WI38 (cell line): ENCODE measurements around the gene MAD2L1BP.
"Not testable (repeated sequence)": the region's sequence is repeated elsewhere in the genome, so short reads cannot be mapped to it uniquely, and the experiment has no call there.

Experiments
- H3K4me3 ChIP-seq: 2 replicates; pipeline ENCODE4 v1.5.1; 2011; ENCODE audit warnings: low read depth, mild to moderate bottlenecking, control low read depth, low read length
- CTCF ChIP-seq: IDR thresholded peaks from 2 replicates; pipeline ENCODE4 v1.5.1; 2012; ENCODE audit warnings: low read depth, mild to moderate bottlenecking, control low read depth, low read length

Gene MAD2L1BP

DNA sequence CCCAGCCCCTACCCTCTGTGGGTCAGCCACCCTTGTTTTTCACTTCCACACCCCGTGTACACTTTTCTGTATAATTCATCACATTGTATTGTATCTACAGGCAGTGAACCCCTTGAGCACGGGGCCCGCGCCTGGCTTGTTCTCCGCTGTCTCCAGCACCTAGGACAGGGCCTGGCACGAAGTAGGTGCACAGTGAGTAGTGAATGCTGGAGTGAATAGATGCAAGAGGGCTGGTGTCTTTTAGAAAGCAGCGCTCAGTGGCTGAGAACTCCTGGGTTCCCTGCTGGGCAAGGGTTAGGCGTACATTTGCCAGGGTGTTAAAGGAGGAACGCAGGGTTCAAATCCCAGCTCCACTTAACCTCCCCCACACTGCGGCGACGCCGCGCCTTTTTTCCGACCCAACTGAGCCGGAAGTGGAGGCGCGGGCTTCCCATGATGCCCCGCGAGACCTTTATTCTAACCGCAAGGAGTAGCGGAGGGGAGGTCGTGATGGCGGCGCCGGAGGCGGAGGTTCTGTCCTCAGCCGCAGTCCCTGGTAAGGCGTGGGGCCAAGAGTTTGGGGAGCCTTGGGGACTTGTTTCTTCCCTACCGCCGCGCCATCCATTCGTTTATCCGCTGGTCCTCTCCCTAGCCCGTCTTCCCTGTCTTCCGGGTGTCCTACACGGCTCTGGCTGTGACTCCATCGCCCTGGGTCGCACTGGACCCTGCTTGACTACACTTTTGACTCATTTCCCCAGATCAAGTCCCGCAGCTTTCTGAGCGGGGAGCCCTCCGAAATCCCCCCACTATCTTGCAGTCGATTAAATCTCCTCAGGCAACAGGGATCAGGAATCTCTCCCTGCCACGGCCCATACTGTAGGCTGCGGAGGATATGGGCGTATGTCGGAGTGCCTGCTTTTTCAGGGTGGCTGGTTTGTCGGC lies at the start of gene MAD2L1BP:
TSS of gene MAD2L1BP (plus strand) at position 454 of the 921 bp plus-strand sequence. CDS start at position 490, 36 bp downstream.
- peak within 1 kb of the TSS; percentile 94 for H3K4me3 ChIP-seq
- no peak for TF ChIP-seq CTCF

DNA sequence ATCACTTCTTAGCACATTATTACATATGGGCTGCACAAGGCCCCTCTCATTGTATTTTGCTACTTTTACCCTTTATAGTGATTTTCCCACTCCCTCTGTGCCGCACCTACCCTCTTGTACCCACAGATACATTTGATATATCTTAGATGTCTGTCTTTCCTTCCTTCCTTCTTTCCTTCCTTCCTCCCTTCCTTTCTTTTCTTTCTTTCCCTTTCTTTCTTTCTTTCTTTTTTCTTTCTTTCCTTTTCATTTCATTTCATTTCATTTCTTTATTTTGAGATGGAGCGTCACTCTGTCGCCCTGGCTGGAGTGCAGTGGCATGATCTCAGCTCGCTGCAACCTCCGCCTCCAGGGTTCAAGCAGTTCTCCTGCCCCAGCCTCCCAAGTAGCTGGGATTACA lies 47.4 kb upstream of the MAD2L1BP start:
- no peak for TF ChIP-seq CTCF
- H3K4me3 ChIP-seq = no peak overlapping the region

DNA sequence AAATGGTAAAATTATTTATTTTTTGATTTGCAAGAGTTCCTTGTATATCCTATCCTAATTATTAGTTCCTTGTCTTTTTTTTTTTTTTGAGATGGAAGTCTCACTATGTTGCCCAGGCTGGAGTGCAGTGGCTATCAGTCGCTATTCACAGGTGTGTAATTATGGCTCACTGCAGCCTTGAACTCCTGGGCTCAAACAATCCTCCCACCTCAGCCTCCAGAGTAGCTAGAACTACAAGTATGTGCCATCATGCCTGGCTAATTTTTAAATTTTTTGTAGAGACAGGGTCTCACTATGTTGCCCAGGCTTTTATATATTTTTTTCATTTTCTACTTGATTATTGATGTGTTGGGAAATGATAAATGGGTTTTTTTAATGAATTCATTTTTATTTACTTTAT lies 46.1 kb upstream of the MAD2L1BP start:
- not testable (repeated sequence) for H3K4me3 ChIP-seq

GRCh38 chr6:43593938-43594337 lies 41.7 kb upstream of the MAD2L1BP start:
- no peak overlapping the region for H3K4me3 ChIP-seq
- no peak for TF ChIP-seq CTCF

DNA sequence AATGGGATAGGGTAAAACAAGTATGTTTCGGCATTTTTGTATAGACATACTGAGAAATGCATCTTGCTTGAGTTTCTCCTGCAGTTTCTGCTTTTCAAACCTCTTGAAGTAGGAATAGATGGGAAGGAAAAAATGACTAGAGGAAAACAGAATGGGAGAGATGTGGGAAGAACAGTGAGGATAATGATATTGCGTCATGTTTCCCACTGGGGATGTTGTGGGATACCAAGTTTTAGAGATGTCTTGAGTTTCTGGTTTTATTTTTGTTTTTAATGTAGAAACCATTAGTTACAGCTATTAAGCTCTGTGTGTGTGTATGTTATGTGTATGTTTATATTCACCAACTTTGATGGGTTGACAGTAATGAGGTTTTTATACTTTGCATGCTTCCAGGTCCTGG lies 35.0 kb upstream of the MAD2L1BP start:
- H3K4me3 ChIP-seq = no peak overlapping the region
- TF ChIP-seq CTCF = no peak

DNA sequence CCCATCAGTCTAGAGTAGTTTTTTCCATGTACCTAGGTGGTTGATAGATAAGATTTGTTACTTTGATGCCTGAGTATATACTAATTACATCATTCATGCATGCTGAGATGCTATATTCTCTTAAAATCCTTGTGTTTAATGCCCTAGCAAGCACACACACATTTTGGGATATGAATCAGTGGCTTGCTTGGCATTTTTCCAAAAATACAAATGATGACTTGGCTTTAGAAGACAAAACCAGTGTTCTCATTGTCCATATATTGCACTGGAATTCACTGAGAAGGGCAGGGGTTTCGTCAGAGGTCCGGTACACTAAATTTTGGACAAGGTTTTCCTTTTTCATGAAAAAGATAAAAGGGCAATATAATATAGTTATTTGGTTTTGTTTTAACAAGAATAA lies 31.5 kb upstream of the MAD2L1BP start:
- TF ChIP-seq CTCF = no peak
- no peak overlapping the region for H3K4me3 ChIP-seq

DNA sequence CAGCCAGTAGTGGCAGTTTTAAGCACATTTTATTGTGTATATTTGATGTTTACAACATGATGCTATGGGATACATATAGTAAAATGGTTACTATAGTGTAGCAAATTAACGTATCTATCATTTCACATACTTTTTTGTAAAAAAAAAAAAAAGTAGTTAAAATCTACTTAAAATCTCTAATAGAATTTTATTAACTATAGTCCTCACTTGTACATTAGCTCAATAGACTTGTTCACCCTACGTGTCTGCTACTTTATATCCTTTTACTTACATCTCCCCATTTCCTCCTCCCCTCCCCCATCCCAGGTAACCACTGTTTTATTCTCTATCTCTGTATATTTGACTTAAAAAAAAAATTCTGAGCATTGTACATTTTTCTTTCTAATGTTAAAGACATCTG lies 29.6 kb upstream of the MAD2L1BP start:
- H3K4me3 ChIP-seq = no peak overlapping the region
- no peak for TF ChIP-seq CTCF
